ENCODE measurements around the gene SSBP3.

DNA sequence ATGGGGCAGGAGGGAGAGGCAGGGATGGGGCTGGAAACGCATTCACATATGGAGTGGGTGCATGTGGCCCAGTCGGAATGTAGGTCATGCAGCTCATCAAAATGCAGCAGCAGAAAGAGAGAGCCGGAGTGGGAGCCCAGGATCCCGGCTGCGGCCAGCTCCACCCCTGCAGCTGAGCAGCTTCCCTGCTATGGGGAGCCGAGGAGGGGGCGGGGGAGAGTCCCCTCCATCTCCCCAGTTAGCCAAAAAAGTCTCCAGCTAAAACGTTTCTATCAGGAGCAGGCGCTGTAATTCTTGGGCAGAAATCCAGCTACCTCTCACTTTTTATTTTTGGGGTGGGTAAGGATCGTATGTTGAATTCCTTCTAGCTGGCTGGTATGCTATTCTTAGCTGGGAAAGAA is 166.6 kb downstream of the SSBP3 start:
- TF ChIP-seq CTCF (IDR thresholded peaks at IDR 0.05; ENCODE audit: insufficient read depth, low read length, poor library complexity, severe bottlenecking) (no peak), EZH2phosphoT487 (conservative IDR thresholded peaks at IDR 0.05; ENCODE audit: low read length) (no peak)
